Measurements from ENCODE around the gene ADK. TPM values are rescaled to one million over a fixed set of nuclear protein-coding genes. Genes with fewer than 3 reads are reported as not detected.

Gene ADK
- total and polyA plus RNA-seq, 2 of the 13 experiments (the other 11 are each of a cell fraction or from before 2014, with no cell fraction given): 48.6 to 79.1 TPM

DNA sequence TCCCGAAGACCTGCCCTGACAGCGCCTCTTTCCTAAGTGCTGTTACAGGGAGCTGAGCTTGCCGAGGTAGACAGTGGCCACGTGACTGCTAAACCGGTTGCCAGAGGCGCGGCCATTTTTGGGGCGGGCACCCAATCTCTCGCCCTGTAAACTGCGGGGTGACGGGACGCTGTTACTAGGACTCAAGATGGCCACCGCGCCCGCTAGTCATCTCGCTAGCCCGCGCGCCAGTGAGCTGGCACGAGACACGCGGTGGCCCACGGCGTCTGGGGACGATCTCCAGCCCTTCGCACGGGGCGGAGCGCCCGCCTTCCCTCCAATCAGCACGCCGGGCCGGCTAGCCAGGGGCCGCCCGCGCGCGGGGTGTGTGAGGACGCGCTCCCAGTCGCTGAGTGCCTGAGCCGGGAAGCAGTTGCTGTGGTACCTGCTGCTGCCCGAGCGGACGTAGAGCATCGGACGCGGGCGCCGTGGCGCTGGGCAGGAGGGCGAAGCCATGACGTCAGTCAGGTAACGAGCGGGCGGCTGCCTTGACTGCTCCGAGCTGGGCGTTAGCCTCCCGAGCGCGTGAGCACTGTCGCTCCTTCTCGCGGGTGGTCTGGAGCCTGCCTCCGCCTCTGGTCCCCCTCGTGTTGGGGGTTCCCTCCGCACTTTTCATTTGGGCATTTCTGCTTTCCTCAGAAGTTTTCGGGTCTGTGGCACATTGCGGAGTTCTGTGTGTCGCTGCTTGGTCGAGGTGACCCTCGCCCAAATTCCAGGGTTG, 25.5 kb downstream of the ADK start (continued):
- TF ChIP-seq, protein P1, sequence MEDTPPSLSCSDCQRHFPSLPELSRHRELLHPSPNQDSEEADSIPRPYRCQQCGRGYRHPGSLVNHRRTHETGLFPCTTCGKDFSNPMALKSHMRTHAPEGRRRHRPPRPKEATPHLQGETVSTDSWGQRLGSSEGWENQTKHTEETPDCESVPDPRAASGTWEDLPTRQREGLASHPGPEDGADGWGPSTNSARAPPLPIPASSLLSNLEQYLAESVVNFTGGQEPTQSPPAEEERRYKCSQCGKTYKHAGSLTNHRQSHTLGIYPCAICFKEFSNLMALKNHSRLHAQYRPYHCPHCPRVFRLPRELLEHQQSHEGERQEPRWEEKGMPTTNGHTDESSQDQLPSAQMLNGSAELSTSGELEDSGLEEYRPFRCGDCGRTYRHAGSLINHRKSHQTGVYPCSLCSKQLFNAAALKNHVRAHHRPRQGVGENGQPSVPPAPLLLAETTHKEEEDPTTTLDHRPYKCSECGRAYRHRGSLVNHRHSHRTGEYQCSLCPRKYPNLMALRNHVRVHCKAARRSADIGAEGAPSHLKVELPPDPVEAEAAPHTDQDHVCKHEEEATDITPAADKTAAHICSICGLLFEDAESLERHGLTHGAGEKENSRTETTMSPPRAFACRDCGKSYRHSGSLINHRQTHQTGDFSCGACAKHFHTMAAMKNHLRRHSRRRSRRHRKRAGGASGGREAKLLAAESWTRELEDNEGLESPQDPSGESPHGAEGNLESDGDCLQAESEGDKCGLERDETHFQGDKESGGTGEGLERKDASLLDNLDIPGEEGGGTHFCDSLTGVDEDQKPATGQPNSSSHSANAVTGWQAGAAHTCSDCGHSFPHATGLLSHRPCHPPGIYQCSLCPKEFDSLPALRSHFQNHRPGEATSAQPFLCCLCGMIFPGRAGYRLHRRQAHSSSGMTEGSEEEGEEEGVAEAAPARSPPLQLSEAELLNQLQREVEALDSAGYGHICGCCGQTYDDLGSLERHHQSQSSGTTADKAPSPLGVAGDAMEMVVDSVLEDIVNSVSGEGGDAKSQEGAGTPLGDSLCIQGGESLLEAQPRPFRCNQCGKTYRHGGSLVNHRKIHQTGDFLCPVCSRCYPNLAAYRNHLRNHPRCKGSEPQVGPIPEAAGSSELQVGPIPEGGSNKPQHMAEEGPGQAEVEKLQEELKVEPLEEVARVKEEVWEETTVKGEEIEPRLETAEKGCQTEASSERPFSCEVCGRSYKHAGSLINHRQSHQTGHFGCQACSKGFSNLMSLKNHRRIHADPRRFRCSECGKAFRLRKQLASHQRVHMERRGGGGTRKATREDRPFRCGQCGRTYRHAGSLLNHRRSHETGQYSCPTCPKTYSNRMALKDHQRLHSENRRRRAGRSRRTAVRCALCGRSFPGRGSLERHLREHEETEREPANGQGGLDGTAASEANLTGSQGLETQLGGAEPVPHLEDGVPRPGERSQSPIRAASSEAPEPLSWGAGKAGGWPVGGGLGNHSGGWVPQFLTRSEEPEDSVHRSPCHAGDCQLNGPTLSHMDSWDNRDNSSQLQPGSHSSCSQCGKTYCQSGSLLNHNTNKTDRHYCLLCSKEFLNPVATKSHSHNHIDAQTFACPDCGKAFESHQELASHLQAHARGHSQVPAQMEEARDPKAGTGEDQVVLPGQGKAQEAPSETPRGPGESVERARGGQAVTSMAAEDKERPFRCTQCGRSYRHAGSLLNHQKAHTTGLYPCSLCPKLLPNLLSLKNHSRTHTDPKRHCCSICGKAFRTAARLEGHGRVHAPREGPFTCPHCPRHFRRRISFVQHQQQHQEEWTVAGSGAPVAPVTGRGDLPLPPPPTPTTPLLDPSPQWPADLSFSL (CRISPR knock-in tag; IDR thresholded peaks at IDR 0.05): no peak
- peak; percentile 39; the same call in 1 of the 2 replicates for TF ChIP-seq KDM1A (CRISPR knock-in tag; IDR thresholded peaks at IDR 0.05)
- peak; percentile 68; the same call in 1 of the 2 replicates for TF ChIP-seq FOXO1 (CRISPR knock-in tag; IDR thresholded peaks at IDR 0.05)
- TF ChIP-seq, protein P2, sequence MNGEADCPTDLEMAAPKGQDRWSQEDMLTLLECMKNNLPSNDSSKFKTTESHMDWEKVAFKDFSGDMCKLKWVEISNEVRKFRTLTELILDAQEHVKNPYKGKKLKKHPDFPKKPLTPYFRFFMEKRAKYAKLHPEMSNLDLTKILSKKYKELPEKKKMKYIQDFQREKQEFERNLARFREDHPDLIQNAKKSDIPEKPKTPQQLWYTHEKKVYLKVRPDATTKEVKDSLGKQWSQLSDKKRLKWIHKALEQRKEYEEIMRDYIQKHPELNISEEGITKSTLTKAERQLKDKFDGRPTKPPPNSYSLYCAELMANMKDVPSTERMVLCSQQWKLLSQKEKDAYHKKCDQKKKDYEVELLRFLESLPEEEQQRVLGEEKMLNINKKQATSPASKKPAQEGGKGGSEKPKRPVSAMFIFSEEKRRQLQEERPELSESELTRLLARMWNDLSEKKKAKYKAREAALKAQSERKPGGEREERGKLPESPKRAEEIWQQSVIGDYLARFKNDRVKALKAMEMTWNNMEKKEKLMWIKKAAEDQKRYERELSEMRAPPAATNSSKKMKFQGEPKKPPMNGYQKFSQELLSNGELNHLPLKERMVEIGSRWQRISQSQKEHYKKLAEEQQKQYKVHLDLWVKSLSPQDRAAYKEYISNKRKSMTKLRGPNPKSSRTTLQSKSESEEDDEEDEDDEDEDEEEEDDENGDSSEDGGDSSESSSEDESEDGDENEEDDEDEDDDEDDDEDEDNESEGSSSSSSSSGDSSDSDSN (CRISPR knock-in tag; IDR thresholded peaks at IDR 0.05): peak; percentile 94
- TF ChIP-seq TBL1XR1 (IDR thresholded peaks at IDR 0.05; ENCODE audit: borderline replicate concordance, low read length, partially characterized antibody): peak; percentile 59
- 0 out of 2 replicates have a peak, but pooled peaks have one; percentile 30 for TF ChIP-seq ZBTB3 (CRISPR knock-in tag; IDR thresholded peaks at IDR 0.05; ENCODE audit: borderline replicate concordance, low read depth)
- TF ChIP-seq HMG20B (CRISPR knock-in tag; conservative IDR thresholded peaks at IDR 0.05): no peak
- TF ChIP-seq SOX6 (IDR thresholded peaks at IDR 0.05): no peak
- peak; percentile 73 for TF ChIP-seq SOX6 (CRISPR knock-in tag; IDR thresholded peaks at IDR 0.05)
- peak; percentile 92 for TF ChIP-seq ZNF883 (CRISPR knock-in tag; IDR thresholded peaks at IDR 0.05; ENCODE audit: not compliant biosample characterization)
- peak; percentile 53; the same call in 1 of the 2 replicates for TF ChIP-seq DNMT1 (CRISPR knock-in tag; IDR thresholded peaks at IDR 0.05)
- peak; percentile 81; the same call in 1 of the 2 replicates for TF ChIP-seq ZNF253 (CRISPR knock-in tag; IDR thresholded peaks at IDR 0.05; ENCODE audit: borderline replicate concordance)
- TF ChIP-seq ZNF790 (CRISPR knock-in tag; IDR thresholded peaks at IDR 0.05; ENCODE audit: borderline replicate concordance): 0 out of 2 replicates have a peak, but pooled peaks have one; percentile 17
- no peak for TF ChIP-seq ZKSCAN5 (CRISPR knock-in tag; IDR thresholded peaks at IDR 0.05)
- TF ChIP-seq SNAPC2 (CRISPR knock-in tag; IDR thresholded peaks at IDR 0.05): peak; percentile 24; the same call in 1 of the 2 replicates
- TF ChIP-seq, protein P3, sequence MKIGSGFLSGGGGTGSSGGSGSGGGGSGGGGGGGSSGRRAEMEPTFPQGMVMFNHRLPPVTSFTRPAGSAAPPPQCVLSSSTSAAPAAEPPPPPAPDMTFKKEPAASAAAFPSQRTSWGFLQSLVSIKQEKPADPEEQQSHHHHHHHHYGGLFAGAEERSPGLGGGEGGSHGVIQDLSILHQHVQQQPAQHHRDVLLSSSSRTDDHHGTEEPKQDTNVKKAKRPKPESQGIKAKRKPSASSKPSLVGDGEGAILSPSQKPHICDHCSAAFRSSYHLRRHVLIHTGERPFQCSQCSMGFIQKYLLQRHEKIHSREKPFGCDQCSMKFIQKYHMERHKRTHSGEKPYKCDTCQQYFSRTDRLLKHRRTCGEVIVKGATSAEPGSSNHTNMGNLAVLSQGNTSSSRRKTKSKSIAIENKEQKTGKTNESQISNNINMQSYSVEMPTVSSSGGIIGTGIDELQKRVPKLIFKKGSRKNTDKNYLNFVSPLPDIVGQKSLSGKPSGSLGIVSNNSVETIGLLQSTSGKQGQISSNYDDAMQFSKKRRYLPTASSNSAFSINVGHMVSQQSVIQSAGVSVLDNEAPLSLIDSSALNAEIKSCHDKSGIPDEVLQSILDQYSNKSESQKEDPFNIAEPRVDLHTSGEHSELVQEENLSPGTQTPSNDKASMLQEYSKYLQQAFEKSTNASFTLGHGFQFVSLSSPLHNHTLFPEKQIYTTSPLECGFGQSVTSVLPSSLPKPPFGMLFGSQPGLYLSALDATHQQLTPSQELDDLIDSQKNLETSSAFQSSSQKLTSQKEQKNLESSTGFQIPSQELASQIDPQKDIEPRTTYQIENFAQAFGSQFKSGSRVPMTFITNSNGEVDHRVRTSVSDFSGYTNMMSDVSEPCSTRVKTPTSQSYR (CRISPR knock-in tag; IDR thresholded peaks at IDR 0.05; ENCODE audit: borderline replicate concordance): no peak; the same call in 1 of the 2 replicates
- TF ChIP-seq MLLT10 (CRISPR knock-in tag; IDR thresholded peaks at IDR 0.05): no peak
